Kidney (tissue), 14 donors: ENCODE results near the gene OTOP3. TPM values are rescaled to one million over a fixed set of nuclear protein-coding genes. Genes with fewer than 3 reads are reported as not detected.

Experiments used
- DNase-seq, 5 donors: peaks; one replicate each; pipeline ENCODE4 v3.0.0-alpha.2; 2013 to 2020
- FAIRE-seq: peaks from 2 replicates; lab custom pipeline; 2012; peaks lifted over from hg19 to GRCh38; lab: Jason Lieb, UNC
- H3K27ac ChIP-seq, 2 donors: one replicate each; pipeline ENCODE4 v1.7.0; 2013; ENCODE audit warnings: low read depth in 2 of 2, low read length in 2 of 2, inconsistent platforms in 1 of 2
- H3K27me3 ChIP-seq: one replicate; pipeline ENCODE4 v1.7.1; 2013; ENCODE audit warnings: low read length, inconsistent platforms; ENCODE audit not compliant: control insufficient read depth, insufficient read depth
- H3K36me3 ChIP-seq, 3 donors: one replicate each; pipeline versions ENCODE4 v1.7.0 to v1.7.1; 2013; ENCODE audit warnings: low read length in 3 of 3, control low read depth in 1 of 3, inconsistent platforms in 1 of 3; ENCODE audit not compliant: insufficient read depth in 3 of 3, control insufficient read depth in 2 of 3
- H3K4me1 ChIP-seq, 3 donors: one replicate each; pipeline versions ENCODE4 v1.7.0 to v1.7.1; 2013; ENCODE audit warnings: low read length in 3 of 3, inconsistent platforms in 1 of 3, low read depth in 1 of 3; ENCODE audit not compliant: control insufficient read depth in 2 of 3, insufficient read depth in 2 of 3
- H3K4me3 ChIP-seq, 3 donors: one replicate each; pipeline versions ENCODE4 v1.7.0 to v1.8.1; 2013; ENCODE audit warnings: low read length in 3 of 3, control low read depth in 1 of 3, inconsistent platforms in 1 of 3
- H3K9ac ChIP-seq, 3 donors: one replicate each; pipeline versions ENCODE4 v1.7.0 to v1.7.1; 2013; ENCODE audit warnings: low read length in 3 of 3, control low read depth in 1 of 3, inconsistent platforms in 1 of 3
- H3K9me3 ChIP-seq, 3 donors: one replicate each; pipeline versions ENCODE4 v1.7.0 to v1.7.1; 2013; ENCODE audit warnings: low read length in 3 of 3, control low read depth in 1 of 3, inconsistent platforms in 1 of 3; ENCODE audit not compliant: control insufficient read depth in 2 of 3, insufficient read depth in 1 of 3
- CTCF ChIP-seq: IDR thresholded peaks from 3 replicates; pipeline ENCODE4 v1.5.1; 2012; ENCODE audit warnings: mild to moderate bottlenecking, moderate library complexity, borderline replicate concordance; ENCODE audit not compliant: insufficient read depth; ENCODE audit errors: extremely low read depth
- intact Hi-C: fragments of 100-400 bp; cut with DNase I; formaldehyde crosslinking; loops from one replicate; pipeline ENCODE4 v1.11.1; 2022
- polyA plus RNA-seq: library from polyadenylated mRNA; stranded (reverse); fragments of 350-450 nt; fragmentation: Illumina TruSeq; extraction: RNeasy Lipid Tissue Mini Kit (QIAGEN cat#74804); gene quantifications from one replicate; pipeline ENCODE4 v1.2.3, GENCODE V29; 2014; ENCODE audit warnings: low read depth, low replicate concordance; ENCODE audit not compliant: insufficient read depth
- total RNA-seq: library from RNA; stranded (reverse); fragmentation: NEBNext Ultra II Directional; extraction: Animal tissue kit (Norgen Biotek cat#: 25700); gene quantifications from one replicate; pipeline ENCODE4 v1.2.1, GENCODE V29; 2021
- donor health status: control.
- donor health status: control.
- donor health status: control.
- donor health status: control.
- donor health status: control.
- donor health status: DM: yes; HTN: yes; CAD: no.
- donor health status: Normal renal cell carcinoma (clear cell type).

The OTOP3 gene
- total and polyA plus RNA-seq, 2 donors from 2014 or later, result not detected

- Histone ChIP-seq H3K27ac (no peak overlapping the region), H3K36me3 (no peaks in the 10 kb centered on the region), H3K9ac (no peak overlapping the region), H3K27me3 (peaks cover 25% of the 10 kb centered on the region), H3K4me1 (peaks cover 0 to 6% (median 0%) of the 10 kb centered on the region in 3 donors), H3K4me3 (no peak overlapping the region), H3K9me3 (no peaks in the 10 kb centered on the region)
- peak in 1 of 5 donors; percentile 23 for DNase-seq
- intact Hi-C loops, result no loop called here
- no peak for TF ChIP-seq CTCF
- FAIRE-seq, result no peak
Measured at GRCh38 chr17:74925242-74925641, 10.5 kb upstream of the OTOP3 start.

- Histone ChIP-seq H3K36me3 (no peaks in the 10 kb centered on the region), H3K9ac (no peak overlapping the region), H3K4me1 (peaks cover 0 to 5% (median 0%) of the 10 kb centered on the region in 3 donors), H3K4me3 (no peak overlapping the region), H3K27ac (no peak overlapping the region), H3K27me3 (peaks cover 26% of the 10 kb centered on the region), H3K9me3 (no peaks in the 10 kb centered on the region)
- FAIRE-seq, result no peak
- no peak for TF ChIP-seq CTCF
- intact Hi-C loops, result no loop called here
- peak in 1 of 5 donors; percentile 43 for DNase-seq
Measured at GRCh38 chr17:74928786-74929185, 6.9 kb upstream of the OTOP3 start.

- Histone ChIP-seq H3K4me3 (no peak overlapping the region), H3K9me3 (no peaks in the 10 kb centered on the region), H3K27ac (no peak overlapping the region), H3K9ac (no peak overlapping the region), H3K27me3 (peaks cover 17% of the 10 kb centered on the region), H3K36me3 (no peaks in the 10 kb centered on the region), H3K4me1 (no peaks in the 10 kb centered on the region)
- intact Hi-C loops, result no loop called here
- FAIRE-seq (no peak), DNase-seq (peak in 2 of 5 donors; percentile 14 to 55)
- no peak for TF ChIP-seq CTCF
Measured at GRCh38 chr17:74930535-74931036, 5.1 kb upstream of the OTOP3 start.

- no peaks in the 10 kb centered on the region for H3K4me1 ChIP-seq
- no peak for TF ChIP-seq CTCF
- H3K36me3 ChIP-seq, result no peaks in the 10 kb centered on the region
- no peak overlapping the region for H3K9ac ChIP-seq
- peaks cover 18% of the 10 kb centered on the region for H3K27me3 ChIP-seq
- no peak overlapping the region for H3K27ac ChIP-seq
- intact Hi-C loops, result no loop called here
- FAIRE-seq, result no peak
- no peak overlapping the region for H3K4me3 ChIP-seq
- H3K9me3 ChIP-seq, result no peaks in the 10 kb centered on the region
- DNase-seq, result no peak
Measured at GRCh38 chr17:74935048-74935447, 650 bp upstream of the OTOP3 start.
